K562 (cell line): ENCODE results near the gene RAB26. TPM values are rescaled to one million over a fixed set of nuclear protein-coding genes. Genes with fewer than 3 reads are reported as not detected.

Experiments
- ATAC-seq: fragments of 200-7000 bp; cut with Tn5 transposase; 3 replicates; pipeline ENCODE4 v1.9.1; 2020; ENCODE audit warnings: moderate library complexity
- BruUV-seq: library from RNA; stranded (reverse); fragments of 400-500 nt; replicated peaks from 2 replicates; lab custom pipeline; 2021; lab: Mats Ljungman, UMichigan
- CTCF ChIA-PET: fragments of 300-600 bp; formaldehyde crosslinking; extraction: SDS; loops from one replicate; lab custom pipeline; 2021; ENCODE audit warnings: low intra/inter-chr PET ratio; lab: Yijun Ruan, JAX
- POLR2A ChIA-PET: fragments of 300-600, 350-650 bp; sonication (Branson Sonifier 250); formaldehyde crosslinking; extraction: SDS; loops from one replicate; lab custom pipeline; 2021; ENCODE audit warnings: antibody characterized with exemption, inconsistent platforms; lab: Yijun Ruan, JAX
- DNase-seq, 4 experiments: peaks; one replicate each; pipeline versions ENCODE4 v3.0.0 to v3.0.0-alpha.2; 2011 to 2018; ENCODE audit warnings: low spot score in 3 of 4, mixed read lengths in 3 of 4; ENCODE audit errors: extremely low read depth in 1 of 4
- FAIRE-seq: peaks from 2 replicates; lab custom pipeline; 2011; peaks lifted over from hg19 to GRCh38; lab: Jason Lieb, UNC
- H2AFZ ChIP-seq: 2 replicates; pipeline ENCODE4 v1.6.0; 2011; ENCODE audit warnings: low read depth, low read length, control low read depth, inconsistent platforms
- H3K27ac ChIP-seq: fragments of 200-600 bp; 3 replicates; pipeline ENCODE4 v1.8.0; 2011; ENCODE audit warnings: low read depth, mild to moderate bottlenecking, control low read depth, inconsistent platforms, low read length, moderate library complexity, mixed read lengths; ENCODE audit errors: extremely low read depth
- H3K27me3 ChIP-seq, 2 experiments: fragments of 300-600 bp in 1 of 2; 2 replicates in 1 of 2; 3 replicates in 1 of 2; pipeline versions ENCODE4 v1.6.0 to v1.8.0; 2011; ENCODE audit warnings: inconsistent platforms in 2 of 2, low read length in 2 of 2, mild to moderate bottlenecking in 1 of 2, mixed read lengths in 1 of 2, moderate library complexity in 1 of 2; ENCODE audit not compliant: control insufficient read depth in 2 of 2, insufficient read depth in 2 of 2
- H3K36me3 ChIP-seq: fragments of 300-600 bp; 3 replicates; pipeline ENCODE4 v1.8.0; 2011; ENCODE audit warnings: mild to moderate bottlenecking, low read length, inconsistent platforms; ENCODE audit not compliant: control insufficient read depth, insufficient read depth
- H3K4me1 ChIP-seq, 2 experiments: fragments of 200-600 bp in 1 of 2; replicated peaks in 1 of 2; 2 replicates in 1 of 2; 3 replicates in 1 of 2; pipeline versions ENCODE4 v1.5.1 to v1.8.0; 2011; ENCODE audit warnings: inconsistent platforms in 2 of 2, low read length in 2 of 2, mild to moderate bottlenecking in 1 of 2, mixed read lengths in 1 of 2, moderate library complexity in 1 of 2; ENCODE audit not compliant: control insufficient read depth in 2 of 2, insufficient read depth in 2 of 2
- H3K4me2 ChIP-seq: 2 replicates; pipeline ENCODE4 v1.6.1; 2011; ENCODE audit warnings: low read length, control low read depth, inconsistent platforms, mixed read lengths; ENCODE audit not compliant: insufficient read depth
- H3K4me3 ChIP-seq: fragments of 200-600 bp; sonication (generic), shearing (Covaris generic); 2 replicates; pipeline ENCODE4 v1.5.1; 2016; ENCODE audit warnings: control low read depth, inconsistent platforms
- H3K79me2 ChIP-seq: fragments of 200-600 bp; 3 replicates; pipeline ENCODE4 v1.8.0; 2011; ENCODE audit warnings: low read length, inconsistent platforms; ENCODE audit not compliant: control insufficient read depth, insufficient read depth
- H3K9ac ChIP-seq, 2 experiments: 2 replicates each; pipeline versions ENCODE4 v1.6.0 to v1.6.1; 2011; ENCODE audit warnings: low read depth in 2 of 2, low read length in 2 of 2, control low read depth in 1 of 2, inconsistent platforms in 1 of 2, mild to moderate bottlenecking in 1 of 2, mixed read lengths in 1 of 2; ENCODE audit not compliant: insufficient read depth in 1 of 2
- H3K9me1 ChIP-seq: one replicate; pipeline ENCODE4 v1.6.0; 2011; ENCODE audit warnings: inconsistent platforms, mild to moderate bottlenecking, low read length, moderate library complexity; ENCODE audit not compliant: control insufficient read depth, insufficient read depth
- H3K9me3 ChIP-seq: replicated peaks from 2 replicates; pipeline ENCODE4 v1.5.1; 2011; ENCODE audit warnings: low read depth, low read length, inconsistent platforms; ENCODE audit not compliant: control insufficient read depth, insufficient read depth
- H4K20me1 ChIP-seq: replicated peaks from 2 replicates; pipeline ENCODE4 v1.6.1; 2011; ENCODE audit warnings: low read length, inconsistent platforms, mixed read lengths; ENCODE audit not compliant: control insufficient read depth, insufficient read depth
- CBX1 ChIP-seq: sonication (generic); IDR thresholded peaks from 2 replicates; pipeline ENCODE4 v1.6.1; 2016; ENCODE audit warnings: antibody characterized with exemption, low read depth, mild to moderate bottlenecking
- IRF1 ChIP-seq: sonication (generic); formaldehyde crosslinking; IDR thresholded peaks from 2 replicates; pipeline ENCODE4 v1.8.0; 2022; ENCODE audit warnings: missing genetic modification reagents, mild to moderate bottlenecking, borderline replicate concordance
- LEF1 ChIP-seq: fragments of 450-650 bp; IDR thresholded peaks from 2 replicates; pipeline ENCODE4 v1.6.1; 2016; ENCODE audit warnings: mild to moderate bottlenecking
- MED1 ChIP-seq: sonication (generic); formaldehyde crosslinking; IDR thresholded peaks from 2 replicates; pipeline ENCODE4 v1.8.1; 2023; ENCODE audit warnings: missing genetic modification reagents, borderline replicate concordance
- MITF ChIP-seq: IDR thresholded peaks from 2 replicates; pipeline ENCODE4 v1.6.1; 2014; ENCODE audit warnings: antibody characterized with exemption
- RB1 ChIP-seq: fragments of 450-650 bp; IDR thresholded peaks from 2 replicates; pipeline ENCODE4 v1.6.1; 2017; ENCODE audit warnings: low read depth, mild to moderate bottlenecking
- RBM34 ChIP-seq: fragments of 200-400 bp; formaldehyde crosslinking; IDR thresholded peaks from 2 replicates; pipeline ENCODE4 v1.6.1; 2018; ENCODE audit warnings: low read length, borderline replicate concordance; ENCODE audit not compliant: insufficient read depth
- TAF1 ChIP-seq: IDR thresholded peaks from 2 replicates; pipeline ENCODE4 v1.6.1; 2011; ENCODE audit warnings: mild to moderate bottlenecking, low read length, moderate library complexity; ENCODE audit not compliant: insufficient read depth, control insufficient read depth, severe bottlenecking; ENCODE audit errors: extremely low read depth
- THAP12 ChIP-seq: fragments of 250-450 bp; sonication (Bioruptor Pico); IDR thresholded peaks from 2 replicates; pipeline ENCODE4 v1.9.0; 2021; ENCODE audit warnings: mild to moderate bottlenecking, inconsistent platforms
- ZNF143 ChIP-seq: sonication (generic); formaldehyde crosslinking; IDR thresholded peaks from 2 replicates; pipeline ENCODE4 v1.9.0; 2022; ENCODE audit warnings: mild to moderate bottlenecking, missing genetic modification reagents
- ZNF184 ChIP-seq: sonication (generic); formaldehyde crosslinking; IDR thresholded peaks from 2 replicates; pipeline ENCODE4 v1.5.0; 2020; ENCODE audit warnings: missing genetic modification reagents
- ZNF740 ChIP-seq, 3 experiments: fragments of 200-800 bp in 1 of 3; sonication (Bioruptor generic) in 1 of 3; sonication (generic) in 1 of 3; formaldehyde crosslinking in 1 of 3; IDR thresholded peaks; 2 replicates each; pipeline versions ENCODE4 v1.6.1 to v1.8.0; 2016 to 2022; ENCODE audit warnings: mild to moderate bottlenecking in 2 of 3, missing compliant biosample characterization in 2 of 3, missing genetic modification characterization in 2 of 3, missing genetic modification reagents in 1 of 3
- WGBS: fragments of 100-300 bp; shearing (Covaris generic); methylation state at CpG from one replicate; pipeline ENCODE4 v1.1.6; 2016; ENCODE audit warnings: low coverage, mixed read lengths; ENCODE audit not compliant: insufficient coverage; ENCODE audit errors: missing lambda C conversion rate; 5-methylcytosine and 5-hydroxymethylcytosine counted together
- in situ Hi-C: fragments of 300-500 bp; cut with MboI; formaldehyde crosslinking; loops from 4 replicates; pipeline ENCODE4 v1.15.0; 2018; ENCODE audit warnings: inconsistent platforms, mixed read lengths
- intact Hi-C: fragments of 100-400 bp; cut with micrococcal nuclease; formaldehyde crosslinking; loops from 2 replicates; pipeline ENCODE4 v1.14.2; 2022
- polyA plus RNA-seq, 8 experiments: library from polyadenylated mRNA; depleted of rRNA in 4 of 8; stranded (reverse) in 5 of 8; unstranded in 3 of 8; fragments of >200 nt; fragmentation: Nextera tagmentation in 2 of 8; fragmentation: Illumina TruSeq in 1 of 8; extraction: Ambion mirVana in 2 of 8; extraction: Trizol in 1 of 8; gene quantifications; 2 replicates each; pipeline versions ENCODE4 v1.2.1 to v1.2.3, GENCODE V29; 2011 to 2014; ENCODE audit warnings: inconsistent platforms in 1 of 8, missing spikeins in 1 of 8
- total RNA-seq, 7 experiments: library from RNA; depleted of rRNA in 6 of 7; stranded (reverse); fragments of >200 nt in 6 of 7; fragmentation: Illumina TruSeq in 2 of 7; extraction: Trizol in 2 of 7; gene quantifications; 2 replicates each; pipeline versions ENCODE4 v1.2.1 to v1.2.3, GENCODE V29; 2011 to 2021; ENCODE audit warnings: low replicate concordance in 1 of 7

RAB26 gene
- total and polyA plus RNA-seq, 9 of the 15 experiments (the other 6 are each of a cell fraction or from before 2014, with no cell fraction given) = 0.25 to 6.1 (median 2.1) TPM

GRCh38 chr16:2173366-2173765, 24.9 kb downstream of the RAB26 start:
- Histone ChIP-seq H3K4me1 (peaks cover 0 to 59% of the 10 kb centered on the region in 2 experiments; a peak in 2 of 5 replicates), H3K27ac (no peak overlapping the region), H3K4me2 (no peak overlapping the region), H2AFZ (no peak overlapping the region), H3K79me2 (no peaks in the 10 kb centered on the region), H3K4me3 (no peak overlapping the region), H3K9me1 (no peaks in the 10 kb centered on the region), H3K36me3 (peaks cover 76% of the 10 kb centered on the region; the same call in 2 of the 3 replicates), H3K9me3 (no peaks in the 10 kb centered on the region), H3K9ac (peak overlapping the region in 1 of 2 experiments; percentile 26; a peak in 1 of 4 replicates), H3K27me3 (no peaks in the 10 kb centered on the region), H4K20me1 (no peaks in the 10 kb centered on the region; the same call in 1 of the 2 replicates)
- in situ Hi-C loops (no loop called here), intact Hi-C loops (no loop called here)
- ChIA-PET POLR2A (interaction anchor here (0.7 to 4.3 kb wide), 2 partner anchors 18 to 31 kb away, joined by 3 to 27 read pairs; partner anchors contain the start of gene TRAF7), CTCF (no interaction called here)
- no peak for FAIRE-seq
- no peak for TF ChIP-seq MITF
- no peak for TF ChIP-seq RBM34
- TF ChIP-seq LEF1 = no peak
- no peak for TF ChIP-seq ZNF740 (CRISPR knock-in tag; IDR thresholded peaks at IDR 0.05)
- TF ChIP-seq ZNF740 (tag; IDR thresholded peaks at IDR 0.05) = no peak
- TF ChIP-seq CBX1 = no peak
- TF ChIP-seq RB1 = no peak
- no peak for TF ChIP-seq ZNF184 (CRISPR knock-in tag)
- TF ChIP-seq TAF1 = no peak
- no peak for TF ChIP-seq THAP12 (CRISPR knock-in tag)
- TF ChIP-seq MED1 (CRISPR knock-in tag) = no peak
- no peak for TF ChIP-seq ZNF143 (CRISPR knock-in tag)
- TF ChIP-seq IRF1 (CRISPR knock-in tag) = no peak
- no peak for ATAC-seq
- BruUV-seq = no TSS peak
- no peak for DNase-seq
- WGBS = 91% methylated on average over 13 of the region's 14 CpGs
